ENCODE measurements around the gene DGAT2. TPM values are rescaled to one million over a fixed set of nuclear protein-coding genes. Genes with fewer than 3 reads are reported as not detected.
A peak's percentile ranks its signal among the peaks of the same experiment; 100 is the strongest.
"Not testable (repeated sequence)": the region's sequence is repeated elsewhere in the genome, so short reads cannot be mapped to it uniquely, and the experiment has no call there.

DGAT2 gene
- total and polyA plus RNA-seq, 4 donors: 4.2 to 54.0 (median 8.4) TPM

- ATAC-seq (ENCODE audit: insufficient read depth, low FRiP score): no peak
- 86 to 93% methylated on average over 1 of the region's 1 CpG for WGBS, 2 donors
Measured at GRCh38 chr11:75740681-75741080, 27.9 kb upstream of the DGAT2 start.

GRCh38 chr11:75743159-75743558 lies 25.4 kb upstream of the DGAT2 start:
- DNase-seq: not testable (repeated sequence)

More at GRCh38 chr11:75740681-75741080, 27.9 kb upstream of the DGAT2 start:
- DNase-seq: no peak
- Histone ChIP-seq H3K4me1 (ENCODE audit: control insufficient read depth in 5 of 5, insufficient read depth in 5 of 5, low read length in 5 of 5) (peaks cover 0 to 2% (median 0%) of the 10 kb centered on the region in 5 donors), H3K9ac (ENCODE audit: insufficient read depth in 1 of 2, low read length in 2 of 2) (no peak overlapping the region), H3K4me3 (no peak overlapping the region), H3K27ac (ENCODE audit: low read depth in 1 of 2, low read length in 1 of 2) (no peak overlapping the region), H3K9me3 (ENCODE audit: control insufficient read depth in 4 of 4, insufficient read depth in 3 of 4, low read length in 3 of 4) (no peaks in the 10 kb centered on the region), H3K27me3 (ENCODE audit: control insufficient read depth in 3 of 3, insufficient read depth in 3 of 3, low read length in 2 of 3) (no peaks in the 10 kb centered on the region), H3K36me3 (ENCODE audit: control insufficient read depth in 4 of 4, insufficient read depth in 4 of 4, low read length in 4 of 4) (no peaks in the 10 kb centered on the region)
- no peak for TF ChIP-seq CTCF (IDR thresholded peaks at IDR 0.05; ENCODE audit: control extremely low read depth, extremely low read depth)

GRCh38 chr11:75743711-75744563 lies 24.6 kb upstream of the DGAT2 start:
- Histone ChIP-seq H3K9me3 (ENCODE audit: control insufficient read depth in 4 of 4, insufficient read depth in 3 of 4, low read length in 3 of 4) (no peaks in the 10 kb centered on the region), H3K4me3 (no peak overlapping the region), H3K27ac (ENCODE audit: low read depth in 1 of 2, low read length in 1 of 2) (no peak overlapping the region), H3K27me3 (ENCODE audit: control insufficient read depth in 3 of 3, insufficient read depth in 3 of 3, low read length in 2 of 3) (no peaks in the 10 kb centered on the region), H3K36me3 (ENCODE audit: control insufficient read depth in 4 of 4, insufficient read depth in 4 of 4, low read length in 4 of 4) (no peaks in the 10 kb centered on the region), H3K4me1 (ENCODE audit: control insufficient read depth in 5 of 5, insufficient read depth in 5 of 5, low read length in 5 of 5) (peaks cover 0 to 2% (median 0%) of the 10 kb centered on the region in 5 donors), H3K9ac (ENCODE audit: insufficient read depth in 1 of 2, low read length in 2 of 2) (no peak overlapping the region)
- ATAC-seq (ENCODE audit: insufficient read depth, low FRiP score): no peak
- 71 to 80% methylated on average over 9 of the region's 9 CpGs for WGBS, 2 donors
- DNase-seq: peak in 2 of 3 donors; percentile 17 to 42
- no peak for TF ChIP-seq CTCF (IDR thresholded peaks at IDR 0.05; ENCODE audit: control extremely low read depth, extremely low read depth)

More at GRCh38 chr11:75743159-75743558, 25.4 kb upstream of the DGAT2 start:
- not testable (repeated sequence) for H3K27ac ChIP-seq (ENCODE audit: low read depth in 1 of 2, low read length in 1 of 2); H3K9me3 ChIP-seq (ENCODE audit: control insufficient read depth in 4 of 4, insufficient read depth in 3 of 4, low read length in 3 of 4); H3K9ac ChIP-seq (ENCODE audit: insufficient read depth in 1 of 2, low read length in 2 of 2); H3K4me3 ChIP-seq; H3K4me1 ChIP-seq (ENCODE audit: control insufficient read depth in 5 of 5, insufficient read depth in 5 of 5, low read length in 5 of 5); H3K27me3 ChIP-seq (ENCODE audit: control insufficient read depth in 3 of 3, insufficient read depth in 3 of 3, low read length in 2 of 3); ATAC-seq (ENCODE audit: insufficient read depth, low FRiP score); H3K36me3 ChIP-seq (ENCODE audit: control insufficient read depth in 4 of 4, insufficient read depth in 4 of 4, low read length in 4 of 4)
- WGBS, 2 donors: 93 to 98% methylated on average over 4 of the region's 4 CpGs

DNA sequence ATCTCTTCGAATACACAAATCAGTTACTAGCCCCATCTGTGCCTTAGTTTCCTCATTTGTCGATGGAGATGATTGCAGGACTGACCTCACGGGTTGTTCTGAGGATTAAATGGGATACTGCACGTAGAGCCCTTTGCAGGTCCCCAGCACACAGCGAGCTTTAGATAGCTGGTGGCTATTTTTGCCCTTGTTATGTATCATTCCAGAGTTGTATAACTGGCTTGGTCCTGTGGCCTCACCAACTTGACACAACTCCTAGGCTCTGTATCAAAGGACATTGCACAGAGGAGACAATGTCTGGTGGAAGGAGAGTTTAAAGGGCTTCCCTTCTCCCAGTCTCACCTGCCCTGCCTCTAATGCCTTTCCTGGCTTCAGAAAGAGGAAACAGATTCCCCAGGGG lies 22.8 kb upstream of the DGAT2 start:
- Histone ChIP-seq H3K9ac (ENCODE audit: insufficient read depth in 1 of 2, low read length in 2 of 2) (no peak overlapping the region), H3K27ac (ENCODE audit: low read depth in 1 of 2, low read length in 1 of 2) (peak overlapping the region in 1 of 2 donors; percentile 26), H3K9me3 (ENCODE audit: control insufficient read depth in 4 of 4, insufficient read depth in 3 of 4, low read length in 3 of 4) (no peaks in the 10 kb centered on the region), H3K4me3 (no peak overlapping the region), H3K36me3 (ENCODE audit: control insufficient read depth in 4 of 4, insufficient read depth in 4 of 4, low read length in 4 of 4) (no peaks in the 10 kb centered on the region), H3K27me3 (ENCODE audit: control insufficient read depth in 3 of 3, insufficient read depth in 3 of 3, low read length in 2 of 3) (no peaks in the 10 kb centered on the region), H3K4me1 (ENCODE audit: control insufficient read depth in 5 of 5, insufficient read depth in 5 of 5, low read length in 5 of 5) (peaks cover 0 to 2% (median 0%) of the 10 kb centered on the region in 5 donors)
- no peak for DNase-seq
- TF ChIP-seq CTCF (IDR thresholded peaks at IDR 0.05; ENCODE audit: control extremely low read depth, extremely low read depth): no peak
- ATAC-seq (ENCODE audit: insufficient read depth, low FRiP score): no peak
- 90 to 96% methylated on average over 5 of the region's 5 CpGs for WGBS, 2 donors

- H3K27me3 ChIP-seq (ENCODE audit: control insufficient read depth in 3 of 3, insufficient read depth in 3 of 3, low read length in 2 of 3); H3K9me3 ChIP-seq (ENCODE audit: control insufficient read depth in 4 of 4, insufficient read depth in 3 of 4, low read length in 3 of 4); H3K9ac ChIP-seq (ENCODE audit: insufficient read depth in 1 of 2, low read length in 2 of 2); H3K27ac ChIP-seq (ENCODE audit: low read depth in 1 of 2, low read length in 1 of 2); H3K4me1 ChIP-seq (ENCODE audit: control insufficient read depth in 5 of 5, insufficient read depth in 5 of 5, low read length in 5 of 5); H3K4me3 ChIP-seq; ATAC-seq (ENCODE audit: insufficient read depth, low FRiP score); DNase-seq; H3K36me3 ChIP-seq (ENCODE audit: control insufficient read depth in 4 of 4, insufficient read depth in 4 of 4, low read length in 4 of 4): not testable (repeated sequence)
- 60 to 69% methylated on average over 12 to 17 of the region's 26 CpGs for WGBS, 2 donors
Measured at GRCh38 chr11:75748729-75749273, 19.8 kb upstream of the DGAT2 start.

DNA sequence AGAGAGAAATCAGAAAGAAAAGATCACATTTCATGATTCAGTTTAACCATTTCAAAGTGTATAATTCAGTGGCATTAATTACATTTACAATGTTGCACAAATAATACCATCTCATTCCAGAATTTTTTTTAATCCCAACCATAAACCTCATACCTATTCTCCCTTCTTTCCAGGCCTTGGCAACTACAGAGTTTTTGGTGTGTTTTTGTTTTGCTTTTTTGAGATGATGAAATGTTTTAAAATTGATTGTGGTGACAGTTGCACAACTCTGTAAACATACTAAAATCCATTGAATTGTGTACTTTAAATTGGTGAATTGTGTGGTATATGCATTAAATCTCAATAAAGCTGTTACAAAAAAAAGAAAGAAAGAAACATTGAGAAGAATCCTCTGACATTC lies 13.6 kb upstream of the DGAT2 start:
- not testable (repeated sequence) for H3K4me3 ChIP-seq; H3K27ac ChIP-seq (ENCODE audit: low read depth in 1 of 2, low read length in 1 of 2); H3K36me3 ChIP-seq (ENCODE audit: control insufficient read depth in 4 of 4, insufficient read depth in 4 of 4, low read length in 4 of 4); ATAC-seq (ENCODE audit: insufficient read depth, low FRiP score); H3K9me3 ChIP-seq (ENCODE audit: control insufficient read depth in 4 of 4, insufficient read depth in 3 of 4, low read length in 3 of 4); H3K4me1 ChIP-seq (ENCODE audit: control insufficient read depth in 5 of 5, insufficient read depth in 5 of 5, low read length in 5 of 5); H3K9ac ChIP-seq (ENCODE audit: insufficient read depth in 1 of 2, low read length in 2 of 2); H3K27me3 ChIP-seq (ENCODE audit: control insufficient read depth in 3 of 3, insufficient read depth in 3 of 3, low read length in 2 of 3); DNase-seq

Measured in lung (tissue), 12 donors.